Neuron (in vitro differentiated cells): ENCODE results near the gene DVL2.

Experiments used
- H2AFZ ChIP-seq: one replicate; pipeline ENCODE4 v1.6.1; 2013; ENCODE audit warnings: low read depth, mild to moderate bottlenecking, inconsistent platforms, low read length, moderate library complexity
- H3K27me3 ChIP-seq: one replicate; pipeline ENCODE4 v1.6.1; 2013; ENCODE audit warnings: low read length; ENCODE audit not compliant: insufficient read depth
- H3K36me3 ChIP-seq: one replicate; pipeline ENCODE4 v1.6.1; 2013; ENCODE audit warnings: low read length; ENCODE audit not compliant: insufficient read depth
- H3K4me1 ChIP-seq: one replicate; pipeline ENCODE4 v1.6.1; 2013; ENCODE audit warnings: low read length; ENCODE audit not compliant: insufficient read depth
- H3K4me3 ChIP-seq: 2 replicates; pipeline ENCODE4 v1.5.1; 2013; ENCODE audit warnings: mild to moderate bottlenecking, low read length, moderate library complexity
- H3K9me3 ChIP-seq: one replicate; pipeline ENCODE4 v1.6.1; 2013; ENCODE audit warnings: low read length

The DVL2 gene

DNA sequence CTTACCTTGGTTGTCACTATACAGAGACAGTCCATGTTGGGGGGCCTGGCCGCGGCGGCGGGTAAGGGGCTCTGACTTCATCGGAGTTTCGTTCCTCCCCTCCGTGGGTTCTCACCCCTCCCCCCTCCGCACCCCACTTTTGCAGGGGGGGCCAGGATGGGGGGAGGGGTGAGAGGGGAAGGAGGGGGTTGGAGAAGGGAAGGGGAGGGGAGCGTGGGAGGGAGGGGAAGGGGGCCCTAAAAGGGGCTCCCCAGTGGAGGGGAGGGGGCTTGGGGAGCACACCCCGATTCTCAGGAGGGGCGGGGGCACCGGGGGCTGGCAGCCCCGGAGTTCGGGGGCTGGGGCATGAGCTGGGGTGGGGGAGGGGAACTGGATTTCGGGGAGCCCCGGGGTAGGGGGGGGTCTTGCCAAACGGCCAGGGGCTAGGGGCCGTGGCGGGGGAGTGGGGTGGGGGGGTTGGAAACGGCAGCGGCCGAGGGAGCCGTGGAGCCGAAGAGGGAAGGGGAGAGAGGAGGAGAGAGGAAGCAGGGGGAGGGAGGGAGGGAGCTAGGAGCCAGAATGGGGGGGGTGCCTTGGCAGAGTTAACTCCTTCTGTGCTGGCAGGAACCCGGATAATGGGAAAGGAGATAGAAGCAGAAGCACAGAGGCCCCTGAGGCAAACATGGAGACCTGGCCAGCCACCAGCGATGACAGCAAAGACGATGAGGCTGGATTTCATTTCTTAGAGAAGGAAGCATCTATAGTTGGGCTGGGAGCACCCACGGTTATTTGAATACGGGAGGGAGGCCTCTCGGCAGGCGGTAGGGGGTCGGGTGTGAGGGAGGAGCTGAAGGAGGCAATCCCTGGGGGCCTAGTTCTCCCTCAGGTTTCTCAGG lies 17.0 kb downstream of the DVL2 start:
- H3K9me3 ChIP-seq = no peaks in the 10 kb centered on the region
- H3K36me3 ChIP-seq = peaks cover 6% of the 10 kb centered on the region
- peaks cover 57% of the 10 kb centered on the region for H3K4me1 ChIP-seq
- H2AFZ ChIP-seq = no peak overlapping the region
- peak overlapping the region; percentile 48 for H3K4me3 ChIP-seq
- H3K27me3 ChIP-seq = no peaks in the 10 kb centered on the region

GRCh38 chr17:7216242-7217112 lies 17.8 kb downstream of the DVL2 start:
- peaks cover 62% of the 10 kb centered on the region for H3K4me1 ChIP-seq
- no peaks in the 10 kb centered on the region for H3K9me3 ChIP-seq

GRCh38 chr17:7215652-7216180 lies 18.6 kb downstream of the DVL2 start:
- Histone ChIP-seq H2AFZ (no peak overlapping the region), H3K4me1 (peaks cover 57% of the 10 kb centered on the region), H3K4me3 (peak overlapping the region; percentile 56)

More at GRCh38 chr17:7216242-7217112, 17.8 kb downstream of the DVL2 start:
- peak overlapping the region; percentile 38 for H3K4me3 ChIP-seq
- peaks cover 2% of the 10 kb centered on the region for H3K36me3 ChIP-seq
- H3K27me3 ChIP-seq = no peaks in the 10 kb centered on the region
- H2AFZ ChIP-seq = no peak overlapping the region

GRCh38 chr17:7215136-7215638 lies 19.1 kb downstream of the DVL2 start:
- H3K9me3 ChIP-seq = no peaks in the 10 kb centered on the region
- H3K27me3 ChIP-seq = no peaks in the 10 kb centered on the region
- no peaks in the 10 kb centered on the region for H3K36me3 ChIP-seq
- peak overlapping the region; percentile 56 for H3K4me3 ChIP-seq
- H2AFZ ChIP-seq = no peak overlapping the region
- H3K4me1 ChIP-seq = peaks cover 51% of the 10 kb centered on the region

More at GRCh38 chr17:7215652-7216180, 18.6 kb downstream of the DVL2 start:
- Histone ChIP-seq H3K9me3 (no peaks in the 10 kb centered on the region), H3K36me3 (no peaks in the 10 kb centered on the region), H3K27me3 (no peaks in the 10 kb centered on the region)

- Histone ChIP-seq H3K4me1 (peaks cover 49% of the 10 kb centered on the region), H3K36me3 (no peaks in the 10 kb centered on the region), H3K27me3 (no peaks in the 10 kb centered on the region), H3K4me3 (peak overlapping the region; percentile 56), H2AFZ (no peak overlapping the region), H3K9me3 (no peaks in the 10 kb centered on the region)
Observed at GRCh38 chr17:7214300-7215135, 19.8 kb downstream of the DVL2 start.

DNA sequence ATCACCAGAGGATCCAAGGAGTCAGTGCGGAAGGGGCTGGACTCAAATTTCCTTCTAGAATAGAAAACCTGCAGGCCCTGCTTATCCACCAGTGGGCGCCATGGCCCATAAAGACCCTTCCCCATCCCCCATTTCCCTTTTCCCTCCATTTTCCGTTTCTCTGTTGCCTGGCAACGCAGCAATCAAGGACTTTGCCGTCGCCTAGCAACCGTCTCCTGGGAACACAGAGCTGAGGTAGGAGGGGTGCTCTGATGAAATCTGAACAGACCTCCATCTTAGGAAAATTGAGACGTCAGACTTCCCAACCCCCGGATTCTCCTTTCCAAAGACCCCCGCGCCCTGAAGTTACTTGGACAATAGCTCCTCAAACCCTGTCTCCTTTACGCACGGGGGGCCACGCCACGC lies 20.4 kb downstream of the DVL2 start:
- Histone ChIP-seq H3K9me3 (no peaks in the 10 kb centered on the region), H2AFZ (no peak overlapping the region), H3K4me1 (peaks cover 46% of the 10 kb centered on the region), H3K4me3 (peak overlapping the region; percentile 50), H3K36me3 (no peaks in the 10 kb centered on the region), H3K27me3 (no peaks in the 10 kb centered on the region)

- no peaks in the 10 kb centered on the region for H3K36me3 ChIP-seq
- peaks cover 41% of the 10 kb centered on the region for H3K4me1 ChIP-seq
- H3K4me3 ChIP-seq = no peak overlapping the region
- H3K9me3 ChIP-seq = no peaks in the 10 kb centered on the region
- H2AFZ ChIP-seq = no peak overlapping the region
- H3K27me3 ChIP-seq = no peaks in the 10 kb centered on the region
Observed at GRCh38 chr17:7211491-7212273, 22.6 kb downstream of the DVL2 start.

GRCh38 chr17:7208754-7209460 lies 25.4 kb downstream of the DVL2 start:
- no peak overlapping the region for H2AFZ ChIP-seq
- H3K9me3 ChIP-seq = no peaks in the 10 kb centered on the region
- H3K27me3 ChIP-seq = no peaks in the 10 kb centered on the region
- H3K4me1 ChIP-seq = peaks cover 47% of the 10 kb centered on the region
- H3K4me3 ChIP-seq = no peak overlapping the region
- H3K36me3 ChIP-seq = peaks cover 2% of the 10 kb centered on the region

- H3K36me3 ChIP-seq = peaks cover 9% of the 10 kb centered on the region
- H3K4me3 ChIP-seq = no peak overlapping the region
- H2AFZ ChIP-seq = no peak overlapping the region
- no peaks in the 10 kb centered on the region for H3K9me3 ChIP-seq
- H3K27me3 ChIP-seq = no peaks in the 10 kb centered on the region
- peaks cover 43% of the 10 kb centered on the region for H3K4me1 ChIP-seq
Observed at GRCh38 chr17:7208027-7208571, 26.2 kb downstream of the DVL2 start.

DNA sequence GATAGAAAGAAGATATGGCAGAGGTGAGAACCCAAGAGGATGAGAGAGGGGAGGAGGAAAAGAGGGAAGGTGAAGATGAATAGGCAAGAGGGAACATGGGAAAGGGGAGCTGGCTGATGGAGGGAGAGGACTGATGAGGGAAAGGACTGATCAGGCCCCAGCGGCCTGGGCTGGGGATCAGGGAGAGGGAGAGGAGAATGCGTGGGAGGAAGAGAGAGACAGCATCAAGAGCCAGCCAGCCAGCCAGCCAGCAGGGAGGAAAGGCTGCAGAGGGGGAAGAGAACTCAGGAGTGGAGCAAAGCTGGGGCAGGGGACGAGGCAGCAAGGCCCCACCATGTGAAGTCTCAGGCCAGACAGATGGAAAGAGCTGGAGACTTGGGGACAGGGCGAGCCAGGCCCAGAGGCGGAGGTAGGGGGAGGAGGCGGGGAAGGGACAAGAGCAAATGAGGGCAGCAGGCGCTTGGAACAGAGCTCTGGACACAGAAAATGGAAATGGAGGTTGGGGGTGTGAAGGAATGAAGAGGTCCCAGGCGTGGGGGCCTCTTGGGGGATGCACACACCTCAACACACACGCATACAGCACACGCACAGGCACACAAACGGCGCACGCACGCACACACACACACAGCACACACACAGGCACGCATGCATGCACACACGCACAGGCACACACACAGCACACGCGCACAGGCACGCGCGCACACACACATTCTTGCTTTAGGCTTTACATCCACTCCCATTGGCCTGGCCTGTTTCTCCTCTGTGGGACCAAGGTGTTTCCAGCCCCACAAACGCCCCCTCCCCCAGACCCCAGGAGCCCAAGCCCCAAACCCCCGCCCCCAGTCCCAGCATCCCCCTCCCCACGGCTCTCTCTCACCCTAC lies 27.0 kb downstream of the DVL2 start:
- Histone ChIP-seq H3K27me3 (no peaks in the 10 kb centered on the region), H3K36me3 (peaks cover 17% of the 10 kb centered on the region), H3K4me3 (no peak overlapping the region), H3K4me1 (peaks cover 43% of the 10 kb centered on the region), H3K9me3 (no peaks in the 10 kb centered on the region), H2AFZ (no peak overlapping the region)
